Keratinocyte (primary cell): Measurements from ENCODE around the gene MSMP.

ENCODE experiments used
- CTCF ChIP-seq, 3 experiments: IDR thresholded peaks in 1 of 3; conservative IDR thresholded peaks in 1 of 3; optimal IDR thresholded peaks in 1 of 3; 2 replicates in 2 of 3; 3 replicates in 1 of 3; pipeline versions ENCODE3 to v1.5.1; 2011; ENCODE audit warnings: low read length in 3 of 3, mild to moderate bottlenecking in 3 of 3, moderate library complexity in 2 of 3, control low read depth in 1 of 3, inconsistent platforms in 1 of 3; ENCODE audit not compliant: insufficient read depth in 2 of 3; ENCODE audit errors: extremely low read depth in 1 of 3
- EZH2 ChIP-seq: IDR thresholded peaks from one replicate; pipeline ENCODE4 v1.6.1; 2012; ENCODE audit warnings: inconsistent platforms, mild to moderate bottlenecking, low read length, moderate library complexity

- TF ChIP-seq CTCF (optimal IDR thresholded peaks at IDR 0.05 in 1 of 3, IDR thresholded peaks at IDR 0.05 in 1 of 3, conservative IDR thresholded peaks at IDR 0.05 in 1 of 3; ENCODE audit: extremely low read depth in 1 of 3, insufficient read depth in 2 of 3, low read length in 3 of 3) (no peak), EZH2 (no peak)
Observed at GRCh38 chr9:35763181-35763580, 9.1 kb upstream of the MSMP start.
